ENCODE results near the gene CLEC3B. TPM values are rescaled to one million over a fixed set of nuclear protein-coding genes. Genes with fewer than 3 reads are reported as not detected.
"Not testable (repeated sequence)": the region's sequence is repeated elsewhere in the genome, so short reads cannot be mapped to it uniquely, and the experiment has no call there.

The CLEC3B gene
- total RNA-seq, 1 donor from 2014 or later: 3.1 TPM

- peak; percentile 91 for ATAC-seq
Measured at GRCh38 chr3:45037720-45038455, 11.8 kb downstream of the CLEC3B start.

- no peak for ATAC-seq
Measured at GRCh38 chr3:45041666-45042065, 15.6 kb downstream of the CLEC3B start.

- no peak for ATAC-seq
Measured at GRCh38 chr3:45042162-45042561, 16.1 kb downstream of the CLEC3B start.

GRCh38 chr3:45043728-45044299 lies 17.7 kb downstream of the CLEC3B start:
- peak; percentile 25 for ATAC-seq

GRCh38 chr3:45048244-45048643 lies 22.1 kb downstream of the CLEC3B start:
- ATAC-seq: peak; percentile 69

GRCh38 chr3:45049807-45050206 lies 23.7 kb downstream of the CLEC3B start:
- ATAC-seq: no peak

- ATAC-seq: peak; percentile 13
Measured at GRCh38 chr3:45051685-45052084, 25.6 kb downstream of the CLEC3B start.

- not testable (repeated sequence) for ATAC-seq
Measured at GRCh38 chr3:45053805-45054195, 27.7 kb downstream of the CLEC3B start.

GRCh38 chr3:45054196-45054857 lies 28.2 kb downstream of the CLEC3B start:
- peak; percentile 23 for ATAC-seq

GRCh38 chr3:45055032-45055410 lies 28.9 kb downstream of the CLEC3B start:
- no peak for ATAC-seq

- no peak for ATAC-seq
Measured at GRCh38 chr3:45055411-45056143, 29.5 kb downstream of the CLEC3B start.

GRCh38 chr3:45056608-45057301 lies 30.7 kb downstream of the CLEC3B start:
- peak; percentile 23 for ATAC-seq

GRCh38 chr3:45057557-45057956 lies 31.5 kb downstream of the CLEC3B start:
- no peak for ATAC-seq

GRCh38 chr3:45059132-45059531 lies 33.0 kb downstream of the CLEC3B start:
- ATAC-seq: no peak

GRCh38 chr3:45060165-45060892 lies 34.2 kb downstream of the CLEC3B start:
- ATAC-seq: no peak

- no peak for ATAC-seq
Measured at GRCh38 chr3:45062697-45063070, 36.6 kb downstream of the CLEC3B start.

- ATAC-seq: no peak
Measured at GRCh38 chr3:45064512-45065372, 38.6 kb downstream of the CLEC3B start.

- peak; percentile 43 for ATAC-seq
Measured at GRCh38 chr3:45065373-45065720, 39.2 kb downstream of the CLEC3B start.

GRCh38 chr3:45066109-45066801 lies 40.2 kb downstream of the CLEC3B start:
- no peak for ATAC-seq

- ATAC-seq: no peak
Measured at GRCh38 chr3:45067486-45067885, 41.4 kb downstream of the CLEC3B start.
